Pancreas (tissue), 10 donors: ENCODE results near the gene KAZN. TPM values are rescaled to one million over a fixed set of nuclear protein-coding genes. Genes with fewer than 3 reads are reported as not detected.

Experiments
- ATAC-seq, 4 donors: fragments of 200-7000 bp; cut with Tn5 transposase; one replicate each; pipeline versions ENCODE4 v1.8.0 to v1.9.1; 2020; ENCODE audit warnings: mild to moderate bottlenecking in 4 of 4, moderate library complexity in 4 of 4
- DNase-seq, 6 donors: peaks; one replicate each; pipeline ENCODE4 v3.0.0-alpha.2; 2020
- FAIRE-seq: peaks from 2 replicates; lab custom pipeline; 2012; peaks lifted over from hg19 to GRCh38; lab: Jason Lieb, UNC
- H3K27ac ChIP-seq, 4 donors: fragments of 200-600 bp; sonication (generic); 1 replicate in 3 of 4; 2 replicates in 1 of 4; pipeline versions ENCODE4 v1.5.0 to v1.8.0; 2020
- H3K27me3 ChIP-seq, 4 donors: fragments of 200-600 bp; one replicate each; pipeline ENCODE4 v1.8.0; 2021
- H3K36me3 ChIP-seq, 3 donors: fragments of 200-600 bp; sonication (generic) in 1 of 3; one replicate each; pipeline versions ENCODE4 v1.5.0 to v1.8.0; 2020 to 2021
- H3K4me1 ChIP-seq, 3 donors: fragments of 200-600 bp; one replicate each; pipeline ENCODE4 v1.8.0; 2021
- H3K4me3 ChIP-seq, 4 donors: fragments of 200-600 bp; sonication (generic) in 2 of 4; one replicate each; pipeline versions ENCODE4 v1.5.0 to v1.8.0; 2020 to 2021
- H3K9me3 ChIP-seq, 4 donors: fragments of 200-600 bp; one replicate each; pipeline ENCODE4 v1.8.0; 2021
- WGBS, 2 donors: extraction: QIAGEN DNeasy Blood & Tissue Kit; methylation state at CpG; one replicate each; pipeline ENCODE4 v1.1.7; 2013; 5-methylcytosine and 5-hydroxymethylcytosine counted together
- intact Hi-C, 3 donors: fragments of 100-400 bp; cut with DNase I; formaldehyde crosslinking; loops; one replicate each; pipeline versions ENCODE4 v1.11.1 to v1.14.2; 2022
- polyA plus RNA-seq, 2 donors: library from polyadenylated mRNA; stranded (reverse); fragments of 200-250 nt; gene quantifications; one replicate each; pipeline ENCODE4 v1.2.3, GENCODE V29; 2013
- total RNA-seq, 6 donors: library from RNA; stranded (reverse); fragmentation: NEBNext Ultra II Directional in 4 of 6; extraction: Animal tissue kit (Norgen Biotek cat#: 25700) in 4 of 6; gene quantifications; one replicate each; pipeline versions ENCODE4 v1.2.1 to v1.2.4, GENCODE V29; 2021 to 2023
- TF ChIP-seq, protein P1 (sequence below), 4 donors: fragments of 200-600 bp; sonication (generic) in 3 of 4; IDR thresholded peaks; one replicate each; pipeline versions ENCODE4 v1.5.0 to v1.8.0; 2021; ENCODE audit warnings: antibody characterized with exemption in 4 of 4
- donor health status: healthy with polysubstance abuse.
- donor health status: DM: no; HTN: no; CAD: no; lungs with moderate emphysema.
- donor health status: DM: no; HTN: no; CAD: no.
- donor health status: control.
- donor health status: control.
- donor health status: Bipolar disorder and iron deficiency.
- donor health status: DM: yes; HTN: yes; CAD: no.
- donor health status: DM: no; HTN: no; CAD: no.
- donor health status: DM: no; HTN: no; CAD: no.
- donor health status: DM: yes; HTN: yes; CAD: no.

KAZN gene
- total and polyA plus RNA-seq, 8 donors: 2.4 to 6.0 (median 4.1) TPM

DNA sequence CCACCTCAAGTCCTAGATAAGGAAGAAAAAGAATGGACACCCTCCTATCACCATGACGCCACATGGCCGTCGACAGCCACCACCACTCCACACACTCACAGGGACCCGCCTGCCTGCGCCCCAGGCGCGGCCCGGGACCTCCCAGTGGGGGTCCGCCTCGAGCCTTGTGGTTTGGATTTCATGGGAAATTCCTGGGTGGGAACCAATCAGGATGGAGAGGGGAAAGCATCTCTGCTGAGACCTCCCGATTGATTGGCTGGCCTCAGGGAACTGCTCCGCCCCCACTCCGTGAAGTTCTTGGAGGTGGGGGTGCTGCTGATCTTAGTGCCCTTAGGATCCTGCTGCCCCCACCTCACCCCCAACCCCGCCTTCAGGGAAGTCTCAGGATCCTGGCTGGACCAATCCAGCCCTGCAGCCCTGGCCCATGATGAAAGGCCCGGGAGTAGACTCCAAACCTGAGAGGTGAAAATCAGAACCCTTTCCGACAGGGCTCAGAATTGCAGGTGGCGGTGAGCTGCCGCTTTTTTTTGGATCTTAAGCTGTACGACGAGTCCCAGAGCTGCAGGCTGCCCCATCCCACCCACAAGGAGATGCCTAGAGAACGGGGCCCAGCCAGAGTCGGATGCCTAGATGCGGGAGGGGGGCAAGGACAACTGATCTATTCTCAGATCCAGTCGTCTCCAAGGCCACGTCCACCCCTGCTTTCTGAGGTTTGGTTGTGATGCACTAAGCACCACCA lies 526.0 kb downstream of the KAZN start:
- WGBS, 2 donors: 92 to 94% methylated on average over 25 of the region's 25 CpGs
- Histone ChIP-seq H3K36me3 (no peaks in the 10 kb centered on the region), H3K27ac (no peak overlapping the region), H3K4me1 (no peaks in the 10 kb centered on the region), H3K4me3 (no peak overlapping the region), H3K27me3 (no peaks in the 10 kb centered on the region), H3K9me3 (no peaks in the 10 kb centered on the region)
- TF ChIP-seq, protein P1, sequence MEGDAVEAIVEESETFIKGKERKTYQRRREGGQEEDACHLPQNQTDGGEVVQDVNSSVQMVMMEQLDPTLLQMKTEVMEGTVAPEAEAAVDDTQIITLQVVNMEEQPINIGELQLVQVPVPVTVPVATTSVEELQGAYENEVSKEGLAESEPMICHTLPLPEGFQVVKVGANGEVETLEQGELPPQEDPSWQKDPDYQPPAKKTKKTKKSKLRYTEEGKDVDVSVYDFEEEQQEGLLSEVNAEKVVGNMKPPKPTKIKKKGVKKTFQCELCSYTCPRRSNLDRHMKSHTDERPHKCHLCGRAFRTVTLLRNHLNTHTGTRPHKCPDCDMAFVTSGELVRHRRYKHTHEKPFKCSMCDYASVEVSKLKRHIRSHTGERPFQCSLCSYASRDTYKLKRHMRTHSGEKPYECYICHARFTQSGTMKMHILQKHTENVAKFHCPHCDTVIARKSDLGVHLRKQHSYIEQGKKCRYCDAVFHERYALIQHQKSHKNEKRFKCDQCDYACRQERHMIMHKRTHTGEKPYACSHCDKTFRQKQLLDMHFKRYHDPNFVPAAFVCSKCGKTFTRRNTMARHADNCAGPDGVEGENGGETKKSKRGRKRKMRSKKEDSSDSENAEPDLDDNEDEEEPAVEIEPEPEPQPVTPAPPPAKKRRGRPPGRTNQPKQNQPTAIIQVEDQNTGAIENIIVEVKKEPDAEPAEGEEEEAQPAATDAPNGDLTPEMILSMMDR (IDR thresholded peaks at IDR 0.05): no peak
- intact Hi-C loops: loop anchor here in 2 of 3 donors (5.0 to 10.0 kb wide), 2 partner anchors 148 to 180 kb away; no protein-coding TSS in a partner anchor
- no peak for ATAC-seq
- no peak for FAIRE-seq
- DNase-seq: no peak

DNA sequence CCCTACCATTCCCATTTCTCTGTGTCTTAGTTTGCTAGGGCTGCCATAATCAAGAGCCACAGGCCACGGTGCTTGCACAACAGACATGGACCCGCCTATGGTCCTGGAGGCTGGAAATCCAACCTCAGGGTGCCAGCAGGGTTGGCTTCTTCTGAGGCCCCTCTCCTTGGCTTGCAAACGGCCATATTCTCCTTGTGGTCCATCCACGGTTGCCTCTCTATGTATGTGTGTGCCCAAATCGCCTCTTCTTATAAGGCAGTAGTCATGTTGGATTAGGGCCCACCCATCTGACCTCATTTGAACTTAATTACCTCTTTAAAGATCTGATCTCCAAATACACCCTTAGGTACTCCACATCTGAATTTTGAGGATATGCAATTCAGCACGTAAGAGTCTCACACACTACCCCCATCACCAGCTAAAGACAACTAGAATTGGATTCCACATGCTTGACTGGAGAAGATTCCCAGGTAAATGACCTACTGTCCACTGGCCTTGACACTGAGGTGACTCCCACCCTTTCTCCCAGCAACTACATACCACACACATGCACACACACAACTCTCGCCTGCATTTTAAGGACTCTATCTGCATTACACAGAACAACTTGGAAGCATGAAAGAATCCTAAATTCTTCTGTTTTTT lies 526.7 kb downstream of the KAZN start:
- 89 to 94% methylated on average over 7 of the region's 7 CpGs for WGBS, 2 donors

DNA sequence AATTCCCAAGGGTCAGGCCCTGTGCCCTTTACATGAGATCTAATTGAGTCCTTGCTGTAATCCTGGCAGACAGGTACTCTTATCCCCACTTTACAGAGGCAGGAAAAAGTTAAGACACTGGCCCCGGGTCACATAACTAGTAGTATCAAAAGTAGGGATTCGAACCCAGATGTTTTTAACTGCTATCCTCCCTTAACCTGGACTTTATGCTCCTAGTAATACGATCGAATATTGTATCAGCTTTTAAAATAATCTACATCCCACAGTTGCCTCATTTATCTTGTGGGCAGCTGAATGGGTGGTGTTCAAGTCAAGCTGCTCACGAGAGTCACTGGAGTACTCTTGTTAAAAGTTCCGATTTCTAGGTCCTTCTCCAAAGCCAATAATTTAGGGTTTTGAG lies 529.6 kb downstream of the KAZN start:
- Histone ChIP-seq H3K36me3 (no peaks in the 10 kb centered on the region), H3K27ac (no peak overlapping the region), H3K4me3 (no peak overlapping the region), H3K9me3 (no peaks in the 10 kb centered on the region), H3K4me1 (peaks cover 5 to 10% (median 6%) of the 10 kb centered on the region in 3 donors), H3K27me3 (no peaks in the 10 kb centered on the region)
- intact Hi-C loops: loop anchor here in 2 of 3 donors (5.0 to 10.0 kb wide), 2 partner anchors 144 to 177 kb away; no protein-coding TSS in a partner anchor
- TF ChIP-seq, protein P1 (IDR thresholded peaks at IDR 0.05): no peak
- WGBS, 2 donors: 57 to 59% methylated on average over 6 of the region's 6 CpGs
- ATAC-seq: no peak
- no peak for FAIRE-seq
- no peak for DNase-seq

More for the DNA sequence above, 526.7 kb downstream of the KAZN start:
- intact Hi-C loops: loop anchor here in 2 of 3 donors (5.0 to 10.0 kb wide), 2 partner anchors 147 to 180 kb away; no protein-coding TSS in a partner anchor
- Histone ChIP-seq H3K4me1 (no peaks in the 10 kb centered on the region), H3K4me3 (no peak overlapping the region), H3K27me3 (no peaks in the 10 kb centered on the region), H3K36me3 (no peaks in the 10 kb centered on the region), H3K27ac (no peak overlapping the region), H3K9me3 (no peaks in the 10 kb centered on the region)
- DNase-seq (no peak), FAIRE-seq (no peak), ATAC-seq (no peak)
- TF ChIP-seq, protein P1 (IDR thresholded peaks at IDR 0.05): no peak

GRCh38 chr1:15128520-15129313 lies 530.2 kb downstream of the KAZN start:
- Histone ChIP-seq H3K27ac (peak overlapping the region in 1 of 4 donors; percentile 39), H3K27me3 (no peaks in the 10 kb centered on the region), H3K4me3 (no peak overlapping the region), H3K36me3 (no peaks in the 10 kb centered on the region), H3K9me3 (no peaks in the 10 kb centered on the region), H3K4me1 (peaks cover 5 to 10% (median 9%) of the 10 kb centered on the region in 3 donors)
- FAIRE-seq: no peak
- intact Hi-C loops: loop anchor here in 2 of 3 donors (5.0 to 10.0 kb wide), 2 partner anchors 144 to 176 kb away; no protein-coding TSS in a partner anchor
- WGBS, 2 donors: 34% methylated on average over 18 of the region's 18 CpGs
- DNase-seq: peak; percentile 62 to 89 (median 81)
- TF ChIP-seq, protein P1 (IDR thresholded peaks at IDR 0.05): peak; percentile 81 to 93 (median 84)
- peak; percentile 83 to 95 (median 91) for ATAC-seq
